Measurements from ENCODE around the gene SPRR3.
A peak's percentile ranks its signal among the peaks of the same experiment; 100 is the strongest.
"Not testable (repeated sequence)": the region's sequence is repeated elsewhere in the genome, so short reads cannot be mapped to it uniquely, and the experiment has no call there.

The SPRR3 gene

DNA sequence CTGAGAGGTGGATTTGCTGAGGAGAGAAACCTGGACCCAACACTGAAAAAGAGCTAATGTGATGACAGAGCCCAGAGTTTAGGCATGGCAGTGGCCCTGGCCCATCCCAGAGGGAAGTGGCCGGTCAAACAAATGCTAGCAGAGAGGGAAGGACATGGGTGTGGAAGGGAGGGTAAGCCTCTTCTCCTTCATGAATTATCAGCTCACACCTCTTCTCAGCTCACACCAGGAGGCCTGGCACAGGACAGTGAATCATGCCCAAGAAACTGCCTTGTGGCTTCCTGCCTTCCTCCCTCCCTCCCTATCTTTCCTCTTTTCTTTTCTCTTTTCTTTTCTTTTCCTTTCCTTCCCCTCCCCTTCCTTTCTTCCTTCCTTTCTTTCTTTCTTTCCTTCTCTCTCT lies 1.3 kb upstream of the SPRR3 start:
- H3K4me1 Mint-ChIP-seq, result no peaks in the 10 kb centered on the region
- ATAC-seq, result no peak
- peaks cover 8% of the 10 kb centered on the region for H3K9me3 Mint-ChIP-seq
- H3K4me3 Mint-ChIP-seq, result no peak overlapping the region
- peaks cover 26% of the 10 kb centered on the region for H3K27me3 Mint-ChIP-seq
- no peaks in the 10 kb centered on the region for H3K36me3 Mint-ChIP-seq
- no peak overlapping the region for H3K27ac Mint-ChIP-seq

GRCh38 chr1:153011235-153011758 lies 9.7 kb downstream of the SPRR3 start:
- not testable (repeated sequence) for ATAC-seq, H3K27ac Mint-ChIP-seq, H3K9me3 Mint-ChIP-seq, H3K36me3 Mint-ChIP-seq, H3K4me1 Mint-ChIP-seq, H3K4me3 Mint-ChIP-seq
- peaks cover 16% of the 10 kb centered on the region for H3K27me3 Mint-ChIP-seq

DNA sequence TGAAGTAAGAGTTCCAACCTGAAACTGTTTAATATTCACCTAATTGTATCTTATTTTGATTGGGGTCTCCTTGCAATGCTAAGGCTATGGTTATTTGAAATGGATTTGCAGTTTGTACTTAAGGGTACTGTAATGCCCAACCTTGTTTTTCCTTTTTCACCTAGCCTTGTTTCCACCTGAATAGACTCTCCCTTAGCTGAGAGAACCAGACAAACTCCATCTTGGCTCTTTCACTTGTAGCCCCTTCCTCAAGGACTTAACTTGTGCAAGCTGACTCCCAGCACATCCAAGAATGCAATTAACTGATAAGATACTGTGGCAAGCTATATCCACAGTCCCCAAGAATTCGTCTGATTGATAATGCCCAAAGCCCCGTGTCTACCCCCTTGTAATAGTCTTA lies 20.3 kb downstream of the SPRR3 start:
- not testable (repeated sequence) for H3K36me3 Mint-ChIP-seq, H3K4me1 Mint-ChIP-seq, H3K4me3 Mint-ChIP-seq, H3K9me3 Mint-ChIP-seq, ATAC-seq, H3K27ac Mint-ChIP-seq
- H3K27me3 Mint-ChIP-seq, result peaks cover 44% of the 10 kb centered on the region

DNA sequence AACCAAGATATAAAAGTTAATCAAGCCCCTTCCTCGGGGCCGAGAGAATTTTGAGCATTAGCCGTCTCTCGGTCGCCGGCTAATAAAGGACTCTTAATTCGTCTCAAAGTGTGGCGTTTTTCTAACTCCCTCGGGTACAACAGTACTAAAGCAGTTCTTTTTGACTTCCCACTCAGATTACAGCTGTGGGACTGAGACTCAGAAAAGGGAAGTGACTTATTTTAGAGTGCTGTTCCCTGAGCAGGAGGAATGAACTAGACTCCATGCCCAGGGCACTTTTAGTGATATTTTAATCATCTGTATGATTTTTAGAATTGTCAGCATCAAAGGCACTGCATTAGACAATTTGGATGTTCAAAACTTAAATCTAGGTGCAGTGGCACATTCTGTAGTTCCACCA lies 20.8 kb downstream of the SPRR3 start:
- not testable (repeated sequence) for H3K4me3 Mint-ChIP-seq, H3K9me3 Mint-ChIP-seq, H3K27ac Mint-ChIP-seq, H3K36me3 Mint-ChIP-seq, H3K4me1 Mint-ChIP-seq
- peaks cover 42% of the 10 kb centered on the region for H3K27me3 Mint-ChIP-seq
- peak; percentile 63 for ATAC-seq

DNA sequence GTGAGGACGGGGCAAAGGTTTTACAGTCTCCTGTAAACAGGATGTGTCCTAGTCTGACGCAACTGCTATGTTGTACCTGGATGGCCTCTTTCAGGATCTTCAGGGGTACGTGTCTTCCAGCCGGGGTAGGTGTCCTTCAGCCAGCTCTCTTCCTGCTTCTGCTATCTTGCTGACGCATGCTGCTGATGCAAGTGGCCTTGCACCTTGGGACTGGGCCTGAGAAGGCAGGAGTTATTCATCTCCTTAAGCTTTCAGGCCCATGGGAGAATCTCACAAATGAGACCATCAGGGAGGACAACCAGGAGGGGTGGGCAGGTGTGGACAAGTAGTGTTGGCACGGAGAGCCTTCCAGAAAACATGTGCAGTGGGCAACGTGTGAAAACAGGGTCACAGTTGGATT lies 21.6 kb downstream of the SPRR3 start:
- H3K27ac Mint-ChIP-seq, result no peak overlapping the region
- H3K27me3 Mint-ChIP-seq, result peaks cover 40% of the 10 kb centered on the region
- peaks cover 3% of the 10 kb centered on the region for H3K9me3 Mint-ChIP-seq
- H3K4me3 Mint-ChIP-seq, result no peak overlapping the region
- ATAC-seq, result no peak
- peaks cover 9% of the 10 kb centered on the region for H3K4me1 Mint-ChIP-seq
- H3K36me3 Mint-ChIP-seq, result no peaks in the 10 kb centered on the region

- H3K36me3 Mint-ChIP-seq, result no peaks in the 10 kb centered on the region
- peaks cover 6% of the 10 kb centered on the region for H3K9me3 Mint-ChIP-seq
- no peak overlapping the region for H3K4me3 Mint-ChIP-seq
- no peak overlapping the region for H3K27ac Mint-ChIP-seq
- peaks cover 9% of the 10 kb centered on the region for H3K4me1 Mint-ChIP-seq
- no peak for ATAC-seq
- H3K27me3 Mint-ChIP-seq, result peaks cover 44% of the 10 kb centered on the region
Measured at GRCh38 chr1:153024413-153024812, 22.9 kb downstream of the SPRR3 start.

- Mint-ChIP-seq H3K4me3 (no peak overlapping the region), H3K36me3 (no peaks in the 10 kb centered on the region), H3K9me3 (peaks cover 6% of the 10 kb centered on the region), H3K4me1 (peaks cover 9% of the 10 kb centered on the region), H3K27me3 (peaks cover 38% of the 10 kb centered on the region), H3K27ac (no peak overlapping the region)
- ATAC-seq, result no peak
Measured at GRCh38 chr1:153025797-153026196, 24.2 kb downstream of the SPRR3 start.

DNA sequence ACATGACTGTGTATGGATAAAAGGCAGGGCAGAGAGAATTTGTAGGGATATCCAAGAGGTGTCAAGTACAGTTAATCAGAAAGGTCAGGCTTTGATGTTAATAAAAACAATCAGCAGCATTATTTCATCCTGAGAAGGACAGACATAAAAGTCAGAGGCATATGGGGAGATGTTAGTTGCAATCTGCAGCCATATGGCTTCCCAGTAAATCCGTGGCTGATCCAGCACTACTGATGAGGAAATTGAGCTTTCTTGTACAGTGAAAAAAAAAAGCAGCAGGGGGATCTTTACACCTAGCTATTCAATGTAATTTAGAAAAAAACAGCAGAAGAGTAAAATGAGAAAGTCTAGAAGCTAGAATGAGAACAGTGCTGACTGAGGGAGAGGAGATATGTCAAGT lies 27.2 kb downstream of the SPRR3 start:
- H3K27me3 Mint-ChIP-seq, result peaks cover 20% of the 10 kb centered on the region
- peaks cover 6% of the 10 kb centered on the region for H3K9me3 Mint-ChIP-seq
- H3K4me1 Mint-ChIP-seq, result no peaks in the 10 kb centered on the region
- no peak overlapping the region for H3K4me3 Mint-ChIP-seq
- H3K27ac Mint-ChIP-seq, result no peak overlapping the region
- ATAC-seq, result no peak
- H3K36me3 Mint-ChIP-seq, result no peaks in the 10 kb centered on the region

DNA sequence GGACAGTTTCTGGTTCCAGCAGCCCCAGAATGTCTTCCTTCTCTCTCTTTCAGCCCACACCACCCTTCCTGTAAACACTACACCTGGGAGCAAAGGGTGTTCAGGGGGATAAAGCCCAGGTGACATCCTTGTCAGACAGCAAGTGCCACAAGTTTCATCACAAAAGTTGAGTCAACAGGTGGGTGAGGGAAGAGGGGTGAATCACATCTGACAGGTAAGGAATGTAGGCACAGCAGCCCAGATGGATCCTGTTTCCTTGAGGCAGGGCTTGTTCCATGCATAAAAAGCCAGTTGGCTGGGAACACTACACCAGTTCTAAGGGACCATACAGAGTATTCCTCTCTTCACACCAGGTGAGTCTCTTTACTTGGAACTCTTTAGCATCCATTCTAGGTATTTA lies 29.3 kb downstream of the SPRR3 start, which contains the start of gene SPRR1B:
TSS of gene SPRR1B (plus strand) at position 309 of the 400 bp plus-strand sequence. CDS start 1,143 bp downstream, outside the sequence.
- no peak for ATAC-seq

GRCh38 chr1:153032073-153032472 lies 30.5 kb downstream of the SPRR3 start:
- Mint-ChIP-seq H3K36me3 (no peaks in the 10 kb centered on the region), H3K9me3 (peaks cover 6% of the 10 kb centered on the region), H3K4me3 (no peak overlapping the region), H3K4me1 (no peaks in the 10 kb centered on the region), H3K27me3 (peaks cover 20% of the 10 kb centered on the region), H3K27ac (no peak overlapping the region)
- peak; percentile 61 for ATAC-seq

More for the DNA sequence above, 29.3 kb downstream of the SPRR3 start, which contains the start of gene SPRR1B:
- Mint-ChIP-seq H3K4me3 (no peak within 1 kb of the TSS), H3K36me3 (no peaks in the 10 kb centered on the region), H3K27me3 (peaks cover 20% of the 10 kb centered on the region), H3K4me1 (no peaks in the 10 kb centered on the region), H3K9me3 (peaks cover 6% of the 10 kb centered on the region), H3K27ac (no peak within 1 kb of the TSS)

DNA sequence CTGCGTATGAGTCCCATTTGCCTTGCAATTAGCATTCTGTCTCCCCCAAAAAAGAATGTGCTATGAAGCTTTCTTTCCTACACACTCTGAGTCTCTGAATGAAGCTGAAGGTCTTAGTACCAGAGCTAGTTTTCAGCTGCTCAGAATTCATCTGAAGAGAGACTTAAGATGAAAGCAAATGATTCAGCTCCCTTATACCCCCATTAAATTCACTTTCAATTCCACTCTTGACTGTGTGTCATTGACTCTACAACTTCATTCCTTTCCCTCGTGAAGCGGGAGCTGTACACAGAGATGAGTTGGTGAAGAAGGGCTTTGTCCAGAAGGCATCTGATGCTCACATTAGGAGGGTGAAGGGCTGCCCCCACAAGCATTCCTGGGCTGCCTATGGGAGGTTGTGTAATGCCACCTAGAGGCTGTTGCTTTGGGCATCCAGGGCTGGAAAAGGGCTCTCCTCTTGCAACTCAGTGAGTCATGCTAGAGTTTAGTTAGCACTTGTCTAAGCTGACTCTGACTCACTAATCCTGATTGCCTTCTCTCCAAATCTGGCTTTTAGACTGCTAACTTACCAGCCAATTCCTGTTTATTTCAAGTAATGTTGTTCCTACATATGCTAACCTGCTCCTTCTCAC lies 31.2 kb downstream of the SPRR3 start:
- no peak for ATAC-seq
- H3K4me3 Mint-ChIP-seq, result no peak overlapping the region
- H3K27me3 Mint-ChIP-seq, result peaks cover 19% of the 10 kb centered on the region
- no peak overlapping the region for H3K27ac Mint-ChIP-seq
- no peaks in the 10 kb centered on the region for H3K4me1 Mint-ChIP-seq
- H3K36me3 Mint-ChIP-seq, result no peaks in the 10 kb centered on the region
- peaks cover 6% of the 10 kb centered on the region for H3K9me3 Mint-ChIP-seq

GRCh38 chr1:153035211-153035610 lies 33.7 kb downstream of the SPRR3 start:
- H3K27me3 Mint-ChIP-seq, result peaks cover 16% of the 10 kb centered on the region
- H3K9me3 Mint-ChIP-seq, result peaks cover 3% of the 10 kb centered on the region
- H3K36me3 Mint-ChIP-seq, result no peaks in the 10 kb centered on the region
- ATAC-seq, result no peak
- H3K4me1 Mint-ChIP-seq, result no peaks in the 10 kb centered on the region
- H3K27ac Mint-ChIP-seq, result no peak overlapping the region
- H3K4me3 Mint-ChIP-seq, result no peak overlapping the region

DNA sequence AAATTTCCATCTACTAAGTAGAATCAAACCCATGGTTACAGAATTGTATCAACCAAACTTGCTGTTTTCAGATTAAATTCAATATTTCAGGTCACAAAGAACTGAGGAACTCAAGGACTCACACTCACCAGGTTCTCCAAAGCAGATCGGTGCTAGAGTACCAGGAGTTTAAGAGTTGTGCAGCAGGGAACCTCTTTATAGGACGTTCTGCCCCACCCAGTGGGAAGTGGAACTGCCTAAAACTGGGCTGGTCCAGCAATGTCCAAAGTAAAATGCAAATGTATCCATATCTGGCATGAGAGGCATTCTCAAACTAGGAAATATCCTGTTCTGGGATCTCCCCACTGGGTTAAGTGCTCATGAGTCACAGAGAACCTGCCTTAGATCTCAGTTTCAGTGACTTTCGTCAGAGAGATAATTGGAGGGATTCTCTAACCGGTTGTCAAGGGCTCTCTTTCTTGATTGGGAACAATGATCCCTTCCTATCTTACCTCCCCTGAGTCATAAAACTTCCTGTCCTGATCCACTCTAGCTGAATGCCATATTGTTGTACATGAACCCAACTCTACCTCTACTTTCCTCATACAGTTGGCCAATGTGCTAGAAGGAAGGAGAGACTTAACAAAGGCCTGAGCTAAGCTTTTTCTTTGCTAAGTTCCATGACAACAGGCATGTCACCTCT lies 39.5 kb downstream of the SPRR3 start, which contains the start of gene SPRR2D:
TSS of gene SPRR2D (minus strand) at position 171 of the 682 bp plus-strand sequence. CDS start 774 bp downstream, outside the sequence.
- Mint-ChIP-seq H3K4me3 (no peak within 1 kb of the TSS), H3K36me3 (no peaks in the 10 kb centered on the region), H3K4me1 (no peaks in the 10 kb centered on the region), H3K27me3 (peaks cover 46% of the 10 kb centered on the region), H3K9me3 (peaks cover 3% of the 10 kb centered on the region), H3K27ac (no peak within 1 kb of the TSS)
- ATAC-seq, result no peak

DNA sequence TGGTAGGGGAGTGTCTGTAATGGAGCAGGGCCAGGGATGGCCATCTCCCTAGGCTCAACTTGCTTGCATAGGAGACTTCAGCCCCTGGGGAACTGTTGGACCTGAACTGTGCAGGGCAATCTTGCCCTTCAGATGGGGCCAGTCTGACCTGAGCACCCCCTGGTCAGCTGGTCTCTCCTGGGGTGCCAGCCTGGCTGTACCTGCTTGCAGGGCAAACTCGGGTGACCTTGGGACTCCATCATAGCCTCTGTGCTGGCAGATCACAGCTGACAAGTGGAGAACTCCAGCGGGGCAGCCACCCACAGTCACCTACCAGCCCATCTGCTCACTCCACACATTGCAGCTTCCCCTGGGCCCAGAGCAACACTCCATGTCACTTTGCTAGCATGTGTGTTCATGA lies 47.7 kb downstream of the SPRR3 start:
- H3K27me3 Mint-ChIP-seq, result peaks cover 68% of the 10 kb centered on the region
- H3K9me3 Mint-ChIP-seq, result peaks cover 10% of the 10 kb centered on the region
- peak; percentile 59 for ATAC-seq
- no peaks in the 10 kb centered on the region for H3K4me1 Mint-ChIP-seq
- no peak overlapping the region for H3K27ac Mint-ChIP-seq
- no peak overlapping the region for H3K4me3 Mint-ChIP-seq
- no peaks in the 10 kb centered on the region for H3K36me3 Mint-ChIP-seq

Data from stimulated activated memory B cell treated with anti-CD40 and anti-IgM and Interleukin-4, amounts not matched to agents 10 μg/mL and 1 μg/mL and 100 μg/mL, for 72 hours (primary cell).